ENCODE measurements around the gene POLR1G. TPM values are rescaled to one million over a fixed set of nuclear protein-coding genes. Genes with fewer than 3 reads are reported as not detected.

The POLR1G gene
- total RNA-seq, 1 donor from 2014 or later = 24.4 TPM

- Histone ChIP-seq H3K27me3 (ENCODE audit: control insufficient read depth, insufficient read depth, low read length) (no peaks in the 10 kb centered on the region), H3K36me3 (ENCODE audit: control insufficient read depth, insufficient read depth, low read length) (no peaks in the 10 kb centered on the region), H3K4me3 (ENCODE audit: low read depth, low read length) (peak overlapping the region; percentile 49)
- no peak for DNase-seq (ENCODE audit: low read depth)
- no peak for TF ChIP-seq CTCF (IDR thresholded peaks at IDR 0.05; ENCODE audit: insufficient read depth, low read length, poor library complexity, severe bottlenecking)
Observed at GRCh38 chr19:45440259-45440638, 33.8 kb downstream of the POLR1G start.

- H3K27me3 ChIP-seq (ENCODE audit: control insufficient read depth, insufficient read depth, low read length) = no peaks in the 10 kb centered on the region
- DNase-seq (ENCODE audit: low read depth) = no peak
- TF ChIP-seq CTCF (IDR thresholded peaks at IDR 0.05; ENCODE audit: insufficient read depth, low read length, poor library complexity, severe bottlenecking) = no peak
Observed at GRCh38 chr19:45440873-45441654, 34.6 kb downstream of the POLR1G start.

GRCh38 chr19:45442408-45442777 lies 35.9 kb downstream of the POLR1G start:
- no peak overlapping the region for H3K4me3 ChIP-seq (ENCODE audit: low read depth, low read length)
- no peak for TF ChIP-seq CTCF (IDR thresholded peaks at IDR 0.05; ENCODE audit: insufficient read depth, low read length, poor library complexity, severe bottlenecking)
- H3K27me3 ChIP-seq (ENCODE audit: control insufficient read depth, insufficient read depth, low read length) = no peaks in the 10 kb centered on the region
- no peaks in the 10 kb centered on the region for H3K36me3 ChIP-seq (ENCODE audit: control insufficient read depth, insufficient read depth, low read length)
- DNase-seq (ENCODE audit: low read depth) = no peak

More at GRCh38 chr19:45440873-45441654, 34.6 kb downstream of the POLR1G start:
- no peaks in the 10 kb centered on the region for H3K36me3 ChIP-seq (ENCODE audit: control insufficient read depth, insufficient read depth, low read length)
- H3K4me3 ChIP-seq (ENCODE audit: low read depth, low read length) = no peak overlapping the region

DNA sequence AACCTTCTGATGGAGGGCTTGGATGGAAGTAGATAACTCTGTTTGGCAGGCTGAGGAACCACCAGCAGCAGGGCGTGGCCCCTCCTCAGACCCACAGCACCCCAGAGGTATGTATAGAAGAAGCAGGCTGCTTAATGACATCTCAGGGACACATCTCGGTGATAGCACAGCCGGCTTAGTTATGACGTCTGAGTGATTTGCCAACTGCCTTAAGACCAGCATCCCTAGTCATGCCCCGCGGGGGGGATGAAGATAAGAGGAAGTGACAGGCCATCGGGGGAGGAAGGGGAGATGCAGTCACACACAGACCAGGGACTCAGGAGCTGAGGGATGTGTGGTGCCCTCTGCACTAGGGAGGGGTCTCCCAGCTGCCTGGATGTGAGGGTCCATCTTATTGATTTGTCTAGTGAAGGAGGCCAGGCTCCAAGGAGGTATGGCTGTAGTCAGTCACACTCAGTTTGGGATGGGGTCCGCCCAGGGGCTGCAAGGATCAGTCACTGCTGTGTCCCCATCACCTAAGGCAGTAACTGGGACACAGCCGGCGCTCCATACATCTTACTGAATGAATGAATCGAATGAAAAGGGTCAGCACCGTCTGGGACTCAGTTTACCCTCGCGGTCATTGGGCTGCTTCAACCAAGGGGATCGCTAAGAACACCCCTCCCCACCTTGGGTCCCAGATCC lies 36.5 kb downstream of the POLR1G start:
- DNase-seq (ENCODE audit: low read depth) = no peak
- Histone ChIP-seq H3K36me3 (ENCODE audit: control insufficient read depth, insufficient read depth, low read length) (no peaks in the 10 kb centered on the region), H3K4me3 (ENCODE audit: low read depth, low read length) (peak overlapping the region; percentile 47), H3K27me3 (ENCODE audit: control insufficient read depth, insufficient read depth, low read length) (no peaks in the 10 kb centered on the region)
- no peak for TF ChIP-seq CTCF (IDR thresholded peaks at IDR 0.05; ENCODE audit: insufficient read depth, low read length, poor library complexity, severe bottlenecking)

- Histone ChIP-seq H3K4me3 (ENCODE audit: low read depth, low read length) (peak overlapping the region; percentile 47), H3K36me3 (ENCODE audit: control insufficient read depth, insufficient read depth, low read length) (no peaks in the 10 kb centered on the region), H3K27me3 (ENCODE audit: control insufficient read depth, insufficient read depth, low read length) (no peaks in the 10 kb centered on the region)
- no peak for TF ChIP-seq CTCF (IDR thresholded peaks at IDR 0.05; ENCODE audit: insufficient read depth, low read length, poor library complexity, severe bottlenecking)
- DNase-seq (ENCODE audit: low read depth) = no peak
Observed at GRCh38 chr19:45443462-45444317, 37.2 kb downstream of the POLR1G start.

All from kidney epithelial cell (primary cell).